HEK293T (cell line): Measurements from ENCODE around the gene TMTC2.

ENCODE experiments used
- CTCF ChIA-PET: fragments of 350-600 bp; formaldehyde crosslinking; extraction: SDS; loops from one replicate; lab custom pipeline; 2021; ENCODE audit warnings: antibody characterized with exemption, inconsistent platforms; lab: Yijun Ruan, JAX
- POLR2A ChIA-PET: fragments of 350-600 bp; formaldehyde crosslinking; extraction: SDS; loops from one replicate; lab custom pipeline; 2020; ENCODE audit warnings: antibody characterized with exemption, inconsistent platforms; lab: Yijun Ruan, JAX
- DNase-seq: peaks from one replicate; pipeline ENCODE4 v3.0.0; 2012; ENCODE audit warnings: mixed read lengths; ENCODE audit errors: extremely low spot score
- ARNT ChIP-seq: fragments of 450-650 bp; IDR thresholded peaks from 2 replicates; pipeline ENCODE4 v1.6.1; 2017; ENCODE audit warnings: mild to moderate bottlenecking
- BHLHE40 ChIP-seq: fragments of 450-650 bp; IDR thresholded peaks from 2 replicates; pipeline ENCODE4 v1.6.1; 2016; ENCODE audit warnings: mild to moderate bottlenecking, moderate library complexity, borderline replicate concordance
- CTBP1 ChIP-seq: fragments of 450-650 bp; IDR thresholded peaks from 2 replicates; pipeline ENCODE4 v1.6.1; 2016; ENCODE audit warnings: borderline replicate concordance
- ELF4 ChIP-seq: fragments of 450-650 bp; IDR thresholded peaks from 2 replicates; pipeline ENCODE4 v1.6.1; 2017; ENCODE audit warnings: antibody characterized with exemption
- FOXA1 ChIP-seq: fragments of 450-650 bp; IDR thresholded peaks from 2 replicates; pipeline ENCODE4 v1.6.1; 2016; ENCODE audit warnings: mild to moderate bottlenecking
- FOXK2 ChIP-seq: fragments of 450-650 bp; IDR thresholded peaks from 2 replicates; pipeline ENCODE4 v1.6.1; 2016; ENCODE audit warnings: mild to moderate bottlenecking
- FOXM1 ChIP-seq: fragments of 450-650 bp; IDR thresholded peaks from 2 replicates; pipeline ENCODE4 v1.6.1; 2017; ENCODE audit warnings: mild to moderate bottlenecking, borderline replicate concordance
- HDGF ChIP-seq: fragments of 450-650 bp; IDR thresholded peaks from 2 replicates; pipeline ENCODE4 v1.6.1; 2017; ENCODE audit warnings: antibody characterized with exemption, borderline replicate concordance
- L3MBTL2 ChIP-seq: fragments of 450-650 bp; conservative IDR thresholded peaks from 2 replicates; pipeline ENCODE4 v1.6.1; 2016; ENCODE audit warnings: mild to moderate bottlenecking
- LEF1 ChIP-seq: fragments of 450-650 bp; IDR thresholded peaks from 2 replicates; pipeline ENCODE4 v1.6.1; 2017; ENCODE audit warnings: mild to moderate bottlenecking, borderline replicate concordance
- NFRKB ChIP-seq: fragments of 450-650 bp; IDR thresholded peaks from 2 replicates; pipeline ENCODE4 v1.6.1; 2016; ENCODE audit warnings: mild to moderate bottlenecking, moderate library complexity
- PKNOX1 ChIP-seq: fragments of 450-650 bp; IDR thresholded peaks from 2 replicates; pipeline ENCODE4 v1.6.1; 2016
- SP1 ChIP-seq: fragments of 450-650 bp; IDR thresholded peaks from 2 replicates; pipeline ENCODE4 v1.6.1; 2017
- SUZ12 ChIP-seq: fragments of 450-650 bp; IDR thresholded peaks from 2 replicates; pipeline ENCODE4 v1.6.1; 2016; ENCODE audit warnings: mild to moderate bottlenecking
- TARDBP ChIP-seq: fragments of 450-650 bp; IDR thresholded peaks from 2 replicates; pipeline ENCODE4 v1.6.1; 2016
- ZNF384 ChIP-seq: fragments of 450-650 bp; IDR thresholded peaks from 2 replicates; pipeline ENCODE4 v1.6.1; 2016

TMTC2 gene

GRCh38 chr12:82912406-82912805 lies 225.7 kb downstream of the TMTC2 start:
- CTCF ChIA-PET: no interaction called here
- POLR2A ChIA-PET: no interaction called here
- no peak for TF ChIP-seq ELF4
- no peak for TF ChIP-seq FOXK2
- TF ChIP-seq SUZ12: no peak
- no peak for DNase-seq

GRCh38 chr12:82919388-82920054 lies 232.8 kb downstream of the TMTC2 start:
- TF ChIP-seq PKNOX1: no peak
- TF ChIP-seq CTBP1: no peak
- TF ChIP-seq L3MBTL2: no peak
- TF ChIP-seq ARNT: no peak
- no peak for TF ChIP-seq ELF4
- no peak for TF ChIP-seq ZNF384
- no peak for TF ChIP-seq TARDBP
- TF ChIP-seq NFRKB: no peak
- TF ChIP-seq FOXM1: no peak
- TF ChIP-seq BHLHE40: no peak
- no peak for TF ChIP-seq LEF1
- no peak for TF ChIP-seq SP1
- no peak for TF ChIP-seq SUZ12
- TF ChIP-seq FOXK2: no peak
- TF ChIP-seq HDGF: no peak
- no peak for TF ChIP-seq FOXA1
- CTCF ChIA-PET: interaction anchor here (0.7 kb wide), 1 partner anchor 10 kb away, joined by 4 read pairs; no protein-coding TSS in a partner anchor
- POLR2A ChIA-PET: no interaction called here
- DNase-seq: no peak

GRCh38 chr12:82923935-82924334 lies 237.2 kb downstream of the TMTC2 start:
- ChIA-PET POLR2A (no interaction called here), CTCF (no interaction called here)
- TF ChIP-seq NFRKB (no peak), ELF4 (no peak), FOXM1 (no peak)
- no peak for DNase-seq

- ChIA-PET POLR2A (no interaction called here), CTCF (no interaction called here)
- no peak for DNase-seq
- no peak for TF ChIP-seq L3MBTL2
- TF ChIP-seq CTBP1: no peak
- no peak for TF ChIP-seq SUZ12
- no peak for TF ChIP-seq BHLHE40
- TF ChIP-seq ELF4: no peak
- no peak for TF ChIP-seq FOXM1
- TF ChIP-seq ZNF384: no peak
These were observed 239.9 kb downstream of the TMTC2 start for GRCh38 chr12:82926630-82927029.

GRCh38 chr12:82930301-82930700 lies 243.6 kb downstream of the TMTC2 start:
- DNase-seq: no peak
- POLR2A ChIA-PET: no interaction called here
- CTCF ChIA-PET: no interaction called here
- no peak for TF ChIP-seq FOXK2
- TF ChIP-seq SP1: no peak
- TF ChIP-seq CTBP1: no peak
- no peak for TF ChIP-seq L3MBTL2
- TF ChIP-seq NFRKB: no peak
- no peak for TF ChIP-seq FOXA1
- no peak for TF ChIP-seq ELF4

GRCh38 chr12:82931349-82932116 lies 244.8 kb downstream of the TMTC2 start:
- no peak for DNase-seq
- ChIA-PET CTCF (no interaction called here), POLR2A (no interaction called here)
- TF ChIP-seq LEF1 (no peak), FOXA1 (no peak), SP1 (no peak), BHLHE40 (no peak), HDGF (no peak), PKNOX1 (no peak)

GRCh38 chr12:82937151-82937550 lies 250.4 kb downstream of the TMTC2 start:
- CTCF ChIA-PET: interaction anchor here (0.7 kb wide), 1 partner anchor 162 kb away, joined by 3 read pairs; no protein-coding TSS in a partner anchor
- POLR2A ChIA-PET: no interaction called here
- no peak for TF ChIP-seq ZNF384
- no peak for TF ChIP-seq BHLHE40
- TF ChIP-seq ELF4: no peak
- no peak for TF ChIP-seq LEF1
- TF ChIP-seq FOXA1: no peak
- no peak for TF ChIP-seq NFRKB
- TF ChIP-seq SUZ12: no peak
- TF ChIP-seq HDGF: no peak
- TF ChIP-seq FOXK2: no peak
- TF ChIP-seq TARDBP: no peak
- DNase-seq: no peak
